ENCODE results near the gene RUNX2. TPM values are rescaled to one million over a fixed set of nuclear protein-coding genes. Genes with fewer than 3 reads are reported as not detected.

Gene RUNX2
- total and polyA plus RNA-seq, 2 donors from 2014 or later: 2.3 to 4.7 TPM

- intact Hi-C loops (cut with DNase I): no loop called here
- no peak overlapping the region for H3K27ac ChIP-seq (ENCODE audit: low read depth in 2 of 2, low read length in 2 of 2)
- FAIRE-seq (no peak), DNase-seq (no peak)
- H3K4me3 ChIP-seq (ENCODE audit: low read length in 3 of 3): no peak overlapping the region
- no peaks in the 10 kb centered on the region for H3K27me3 ChIP-seq (ENCODE audit: control insufficient read depth, insufficient read depth, low read length)
- no peak overlapping the region for H3K9ac ChIP-seq (ENCODE audit: low read length in 3 of 3)
- H3K4me1 ChIP-seq (ENCODE audit: control insufficient read depth in 2 of 3, insufficient read depth in 2 of 3, low read depth in 1 of 3, low read length in 3 of 3): no peaks in the 10 kb centered on the region
- no peak for TF ChIP-seq CTCF (IDR thresholded peaks at IDR 0.05; ENCODE audit: borderline replicate concordance, extremely low read depth, insufficient read depth)
- no peaks in the 10 kb centered on the region for H3K9me3 ChIP-seq (ENCODE audit: control insufficient read depth in 2 of 3, insufficient read depth in 1 of 3, low read length in 3 of 3)
- H3K36me3 ChIP-seq (ENCODE audit: control insufficient read depth in 2 of 3, insufficient read depth in 3 of 3, low read length in 3 of 3): no peaks in the 10 kb centered on the region
Observed at GRCh38 chr6:45483501-45483900, 155.4 kb downstream of the RUNX2 start.

DNA sequence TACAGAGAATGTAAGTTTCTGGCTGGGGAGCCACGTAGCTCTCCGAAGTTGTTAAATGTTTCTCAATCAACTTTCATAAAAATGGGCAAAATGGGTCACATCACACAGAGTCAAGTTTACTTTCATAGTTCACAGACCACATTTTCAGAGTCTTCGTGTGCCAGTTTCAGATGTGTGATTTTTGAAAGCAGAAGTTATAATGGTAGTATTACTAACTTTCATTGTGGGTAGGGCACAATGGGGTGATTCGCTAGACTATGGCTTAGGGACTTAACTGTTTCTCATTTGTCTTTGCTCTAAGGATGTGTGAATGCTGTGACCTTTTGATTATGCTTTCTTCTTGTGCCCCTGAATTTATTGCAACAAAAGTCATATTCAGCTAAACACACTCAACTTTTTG, 158.6 kb downstream of the RUNX2 start:
- Histone ChIP-seq H3K27me3 (ENCODE audit: control insufficient read depth, insufficient read depth, low read length) (no peaks in the 10 kb centered on the region), H3K4me1 (ENCODE audit: control insufficient read depth in 2 of 3, insufficient read depth in 2 of 3, low read depth in 1 of 3, low read length in 3 of 3) (no peaks in the 10 kb centered on the region), H3K4me3 (ENCODE audit: low read length in 3 of 3) (no peak overlapping the region), H3K36me3 (ENCODE audit: control insufficient read depth in 2 of 3, insufficient read depth in 3 of 3, low read length in 3 of 3) (no peaks in the 10 kb centered on the region), H3K27ac (ENCODE audit: low read depth in 2 of 2, low read length in 2 of 2) (no peak overlapping the region), H3K9ac (ENCODE audit: low read length in 3 of 3) (no peak overlapping the region), H3K9me3 (ENCODE audit: control insufficient read depth in 2 of 3, insufficient read depth in 1 of 3, low read length in 3 of 3) (no peaks in the 10 kb centered on the region)
- TF ChIP-seq CTCF (IDR thresholded peaks at IDR 0.05; ENCODE audit: borderline replicate concordance, extremely low read depth, insufficient read depth): no peak
- intact Hi-C loops (cut with DNase I): no loop called here
- DNase-seq: no peak
- no peak for FAIRE-seq

DNA sequence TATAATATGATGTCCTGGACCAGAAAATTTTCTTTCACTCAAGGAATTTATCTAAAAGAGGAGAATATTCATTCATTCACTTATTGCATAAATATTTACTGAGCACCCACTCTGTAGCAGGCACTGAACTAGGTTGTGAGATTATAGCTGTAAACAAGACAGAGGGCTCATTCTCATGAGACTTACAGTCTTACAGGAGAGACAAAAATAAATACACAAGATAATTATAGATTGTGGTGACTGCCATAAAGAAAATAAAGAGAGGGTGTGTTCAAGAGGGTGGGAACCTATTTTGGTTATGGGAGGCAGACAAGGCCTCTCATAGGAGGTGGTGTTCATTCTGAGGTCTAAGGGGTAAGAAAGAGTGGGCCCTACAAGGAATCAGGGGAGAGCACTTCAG, 159.5 kb downstream of the RUNX2 start:
- Histone ChIP-seq H3K4me3 (ENCODE audit: low read length in 3 of 3) (no peak overlapping the region), H3K36me3 (ENCODE audit: control insufficient read depth in 2 of 3, insufficient read depth in 3 of 3, low read length in 3 of 3) (no peaks in the 10 kb centered on the region), H3K9me3 (ENCODE audit: control insufficient read depth in 2 of 3, insufficient read depth in 1 of 3, low read length in 3 of 3) (no peaks in the 10 kb centered on the region), H3K4me1 (ENCODE audit: control insufficient read depth in 2 of 3, insufficient read depth in 2 of 3, low read depth in 1 of 3, low read length in 3 of 3) (no peaks in the 10 kb centered on the region), H3K27me3 (ENCODE audit: control insufficient read depth, insufficient read depth, low read length) (no peaks in the 10 kb centered on the region), H3K27ac (ENCODE audit: low read depth in 2 of 2, low read length in 2 of 2) (no peak overlapping the region), H3K9ac (ENCODE audit: low read length in 3 of 3) (no peak overlapping the region)
- FAIRE-seq: no peak
- no peak for TF ChIP-seq CTCF (IDR thresholded peaks at IDR 0.05; ENCODE audit: borderline replicate concordance, extremely low read depth, insufficient read depth)
- intact Hi-C loops (cut with DNase I): no loop called here
- no peak for DNase-seq

DNA sequence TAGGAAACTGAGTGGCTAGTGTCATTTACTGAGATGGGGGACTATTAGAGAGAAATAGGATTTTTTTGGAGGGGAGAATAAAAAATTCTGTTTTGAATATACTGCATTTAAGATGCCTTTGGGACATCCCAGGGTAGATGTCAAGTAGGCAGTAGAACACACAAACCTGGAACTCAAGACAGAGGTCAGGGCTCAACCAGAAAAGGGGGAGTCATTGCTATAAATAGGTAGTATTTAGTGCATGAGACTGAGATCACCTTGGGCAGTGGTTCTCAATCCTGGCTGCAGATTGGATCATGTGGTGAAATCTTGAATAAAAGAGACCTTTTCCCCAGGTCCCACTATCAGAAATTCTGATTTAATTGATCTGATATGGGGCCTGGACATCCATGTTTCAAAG, 160.1 kb downstream of the RUNX2 start:
- no peak for TF ChIP-seq CTCF (IDR thresholded peaks at IDR 0.05; ENCODE audit: borderline replicate concordance, extremely low read depth, insufficient read depth)
- Histone ChIP-seq H3K36me3 (ENCODE audit: control insufficient read depth in 2 of 3, insufficient read depth in 3 of 3, low read length in 3 of 3) (no peaks in the 10 kb centered on the region), H3K9ac (ENCODE audit: low read length in 3 of 3) (no peak overlapping the region), H3K27me3 (ENCODE audit: control insufficient read depth, insufficient read depth, low read length) (no peaks in the 10 kb centered on the region), H3K27ac (ENCODE audit: low read depth in 2 of 2, low read length in 2 of 2) (no peak overlapping the region), H3K9me3 (ENCODE audit: control insufficient read depth in 2 of 3, insufficient read depth in 1 of 3, low read length in 3 of 3) (no peaks in the 10 kb centered on the region), H3K4me3 (ENCODE audit: low read length in 3 of 3) (no peak overlapping the region), H3K4me1 (ENCODE audit: control insufficient read depth in 2 of 3, insufficient read depth in 2 of 3, low read depth in 1 of 3, low read length in 3 of 3) (no peaks in the 10 kb centered on the region)
- intact Hi-C loops (cut with DNase I): no loop called here
- FAIRE-seq: no peak
- no peak for DNase-seq
